ENCODE results near the gene SHH.

GRCh38 chr7:155818820-155819168 is 6.5 kb upstream of the SHH start:
- TF ChIP-seq CTCF (IDR thresholded peaks at IDR 0.05) (no peak), POLR2A (IDR thresholded peaks at IDR 0.05) (no peak), POLR2AphosphoS5 (IDR thresholded peaks at IDR 0.05; ENCODE audit: insufficient read depth in 1 of 2, low read depth in 1 of 2) (no peak)

All from vagina (tissue), 2 donors.